Pancreas (tissue), 10 donors: ENCODE measurements around the gene KLHL18. TPM values are rescaled to one million over a fixed set of nuclear protein-coding genes. Genes with fewer than 3 reads are reported as not detected.

ENCODE experiments used
- ATAC-seq, 4 donors: fragments of 200-7000 bp; cut with Tn5 transposase; one replicate each; pipeline versions ENCODE4 v1.8.0 to v1.9.1; 2020; ENCODE audit warnings: mild to moderate bottlenecking in 4 of 4, moderate library complexity in 4 of 4
- DNase-seq, 6 donors: peaks; one replicate each; pipeline ENCODE4 v3.0.0-alpha.2; 2020
- FAIRE-seq: peaks from 2 replicates; lab custom pipeline; 2012; peaks lifted over from hg19 to GRCh38; lab: Jason Lieb, UNC
- H3K27ac ChIP-seq, 4 donors: fragments of 200-600 bp; sonication (generic); 1 replicate in 3 of 4; 2 replicates in 1 of 4; pipeline versions ENCODE4 v1.5.0 to v1.8.0; 2020
- H3K27me3 ChIP-seq, 4 donors: fragments of 200-600 bp; one replicate each; pipeline ENCODE4 v1.8.0; 2021
- H3K36me3 ChIP-seq, 3 donors: fragments of 200-600 bp; sonication (generic) in 1 of 3; one replicate each; pipeline versions ENCODE4 v1.5.0 to v1.8.0; 2020 to 2021
- H3K4me1 ChIP-seq, 3 donors: fragments of 200-600 bp; one replicate each; pipeline ENCODE4 v1.8.0; 2021
- H3K4me3 ChIP-seq, 4 donors: fragments of 200-600 bp; sonication (generic) in 2 of 4; one replicate each; pipeline versions ENCODE4 v1.5.0 to v1.8.0; 2020 to 2021
- H3K9me3 ChIP-seq, 4 donors: fragments of 200-600 bp; one replicate each; pipeline ENCODE4 v1.8.0; 2021
- CTCF ChIP-seq, 4 donors: fragments of 200-600 bp; sonication (generic) in 3 of 4; IDR thresholded peaks; one replicate each; pipeline versions ENCODE4 v1.5.0 to v1.8.0; 2021; ENCODE audit warnings: antibody characterized with exemption in 4 of 4
- WGBS, 2 donors: extraction: QIAGEN DNeasy Blood & Tissue Kit; methylation state at CpG; one replicate each; pipeline ENCODE4 v1.1.7; 2013; 5-methylcytosine and 5-hydroxymethylcytosine counted together
- intact Hi-C, 3 donors: fragments of 100-400 bp; cut with DNase I; formaldehyde crosslinking; loops; one replicate each; pipeline versions ENCODE4 v1.11.1 to v1.14.2; 2022
- polyA plus RNA-seq, 2 donors: library from polyadenylated mRNA; stranded (reverse); fragments of 200-250 nt; gene quantifications; one replicate each; pipeline ENCODE4 v1.2.3, GENCODE V29; 2013
- total RNA-seq, 6 donors: library from RNA; stranded (reverse); fragmentation: NEBNext Ultra II Directional in 4 of 6; extraction: Animal tissue kit (Norgen Biotek cat#: 25700) in 4 of 6; gene quantifications; one replicate each; pipeline versions ENCODE4 v1.2.1 to v1.2.4, GENCODE V29; 2021 to 2023
- donor health status: healthy with polysubstance abuse.
- donor health status: DM: no; HTN: no; CAD: no; lungs with moderate emphysema.
- donor health status: DM: no; HTN: no; CAD: no.
- donor health status: control.
- donor health status: control.
- donor health status: Bipolar disorder and iron deficiency.
- donor health status: DM: yes; HTN: yes; CAD: no.
- donor health status: DM: no; HTN: no; CAD: no.
- donor health status: DM: no; HTN: no; CAD: no.
- donor health status: DM: yes; HTN: yes; CAD: no.

The KLHL18 gene
- total and polyA plus RNA-seq, 8 donors: 6.1 to 14.5 (median 9.2) TPM

- no peaks in the 10 kb centered on the region for H3K27me3 ChIP-seq
- TF ChIP-seq CTCF (IDR thresholded peaks at IDR 0.05): no peak
- H3K4me3 ChIP-seq: no peak overlapping the region
- no peak for ATAC-seq
- no peaks in the 10 kb centered on the region for H3K4me1 ChIP-seq
- no peaks in the 10 kb centered on the region for H3K9me3 ChIP-seq
- H3K36me3 ChIP-seq: peaks cover 0 to 24% (median 12%) of the 10 kb centered on the region in 3 donors
- WGBS, 2 donors: 86 to 95% methylated on average over 5 of the region's 5 CpGs
- FAIRE-seq: no peak
- intact Hi-C loops: no loop called here
- no peak overlapping the region for H3K27ac ChIP-seq
- DNase-seq: no peak
These were observed 54.9 kb downstream of the KLHL18 start for GRCh38 chr3:47337656-47338055.

DNA sequence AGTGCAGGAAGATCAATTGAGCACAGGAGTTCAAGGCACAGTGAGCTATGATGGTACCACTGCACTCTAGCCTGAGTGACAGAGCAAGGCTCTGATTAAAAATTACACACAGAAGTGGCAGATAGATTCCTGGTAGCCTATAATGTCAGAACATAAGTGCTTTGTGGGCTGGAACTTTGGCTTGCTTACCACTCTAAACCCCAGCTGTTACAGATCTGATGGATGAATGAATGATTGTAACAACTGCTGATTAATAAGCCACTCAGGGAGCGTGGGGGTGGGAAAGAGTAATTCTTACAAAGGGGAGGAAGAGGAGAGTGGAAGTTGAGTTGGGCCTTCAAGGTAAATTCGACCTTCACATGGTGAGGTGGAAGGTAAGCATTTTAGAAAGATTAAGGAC lies 57.2 kb downstream of the KLHL18 start:
- FAIRE-seq (no peak), DNase-seq (no peak), ATAC-seq (no peak)
- Histone ChIP-seq H3K9me3 (no peaks in the 10 kb centered on the region), H3K27ac (no peak overlapping the region), H3K36me3 (peaks cover 0 to 39% (median 8%) of the 10 kb centered on the region in 3 donors), H3K4me3 (no peak overlapping the region), H3K4me1 (no peaks in the 10 kb centered on the region), H3K27me3 (no peaks in the 10 kb centered on the region)
- intact Hi-C loops: no loop called here
- WGBS, 2 donors: 73 to 91% methylated on average over 2 of the region's 2 CpGs
- TF ChIP-seq CTCF (IDR thresholded peaks at IDR 0.05): no peak

- H3K36me3 ChIP-seq: peaks cover 0 to 35% (median 2%) of the 10 kb centered on the region in 3 donors
- H3K9me3 ChIP-seq: no peaks in the 10 kb centered on the region
- ATAC-seq: no peak
These were observed 58.1 kb downstream of the KLHL18 start for GRCh38 chr3:47340866-47341265.

GRCh38 chr3:47342151-47342550 lies 59.4 kb downstream of the KLHL18 start:
- no peaks in the 10 kb centered on the region for H3K9me3 ChIP-seq
- FAIRE-seq (no peak), DNase-seq (no peak), ATAC-seq (no peak)
- no peaks in the 10 kb centered on the region for H3K27me3 ChIP-seq
- H3K36me3 ChIP-seq: peaks cover 0 to 22% (median 0%) of the 10 kb centered on the region in 3 donors
- intact Hi-C loops: no loop called here
- H3K4me1 ChIP-seq: no peaks in the 10 kb centered on the region
- no peak for TF ChIP-seq CTCF (IDR thresholded peaks at IDR 0.05)
- 86 to 89% methylated on average over 2 of the region's 2 CpGs for WGBS, 2 donors
- H3K4me3 ChIP-seq: no peak overlapping the region
- no peak overlapping the region for H3K27ac ChIP-seq

More at GRCh38 chr3:47340866-47341265, 58.1 kb downstream of the KLHL18 start:
- no peak for FAIRE-seq
- Histone ChIP-seq H3K4me1 (no peaks in the 10 kb centered on the region), H3K4me3 (no peak overlapping the region), H3K27ac (no peak overlapping the region), H3K27me3 (no peaks in the 10 kb centered on the region)
- WGBS, 2 donors: 76 to 77% methylated on average over 2 of the region's 2 CpGs
- no peak for TF ChIP-seq CTCF (IDR thresholded peaks at IDR 0.05)
- no peak for DNase-seq
- intact Hi-C loops: no loop called here

DNA sequence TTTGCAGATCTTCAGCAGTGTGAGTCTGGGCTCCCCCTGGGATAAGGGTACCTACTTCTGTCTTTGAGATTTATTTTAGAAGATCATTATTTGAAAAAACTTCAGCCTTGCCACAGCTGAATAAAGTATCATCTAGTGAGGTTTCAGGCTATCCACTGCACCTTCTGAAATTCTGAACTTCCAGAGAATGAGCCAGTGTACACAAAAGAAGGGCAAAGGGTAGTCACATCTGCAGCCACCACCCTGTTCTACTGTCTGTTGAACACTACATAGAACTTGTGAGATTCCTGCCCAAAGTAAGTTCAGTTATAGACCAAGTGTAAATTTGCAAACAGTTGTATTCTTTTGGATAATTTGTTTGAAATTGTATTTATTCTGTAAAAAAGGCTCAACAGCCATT lies 60.1 kb downstream of the KLHL18 start:
- Histone ChIP-seq H3K4me3 (no peak overlapping the region), H3K27ac (no peak overlapping the region), H3K9me3 (no peaks in the 10 kb centered on the region), H3K27me3 (no peaks in the 10 kb centered on the region), H3K4me1 (no peaks in the 10 kb centered on the region), H3K36me3 (peaks cover 0 to 16% (median 0%) of the 10 kb centered on the region in 3 donors)
- intact Hi-C loops: no loop called here
- no peak for ATAC-seq
- TF ChIP-seq CTCF (IDR thresholded peaks at IDR 0.05): no peak
- DNase-seq: no peak
- FAIRE-seq: no peak
